ENCODE measurements around the gene SRRM1.
"Not testable (repeated sequence)": the region's sequence is repeated elsewhere in the genome, so short reads cannot be mapped to it uniquely, and the experiment has no call there.

SRRM1 gene

GRCh38 chr1:24659993-24660665 lies 17.0 kb downstream of the SRRM1 start:
- Mint-ChIP-seq H3K4me3 (peak overlapping the region; percentile 48), H3K4me1 (ENCODE audit: low read depth) (peaks cover 46% of the 10 kb centered on the region), H3K9me3 (ENCODE audit: low read depth) (no peaks in the 10 kb centered on the region), H3K36me3 (peaks cover 2% of the 10 kb centered on the region), H3K27me3 (no peaks in the 10 kb centered on the region), H3K27ac (peak overlapping the region; percentile 77)

GRCh38 chr1:24664507-24665033 lies 21.5 kb downstream of the SRRM1 start:
- H3K36me3 Mint-ChIP-seq: peaks cover 11% of the 10 kb centered on the region
- H3K4me1 Mint-ChIP-seq (ENCODE audit: low read depth): peaks cover 12% of the 10 kb centered on the region
- H3K9me3 Mint-ChIP-seq (ENCODE audit: low read depth): no peaks in the 10 kb centered on the region

DNA sequence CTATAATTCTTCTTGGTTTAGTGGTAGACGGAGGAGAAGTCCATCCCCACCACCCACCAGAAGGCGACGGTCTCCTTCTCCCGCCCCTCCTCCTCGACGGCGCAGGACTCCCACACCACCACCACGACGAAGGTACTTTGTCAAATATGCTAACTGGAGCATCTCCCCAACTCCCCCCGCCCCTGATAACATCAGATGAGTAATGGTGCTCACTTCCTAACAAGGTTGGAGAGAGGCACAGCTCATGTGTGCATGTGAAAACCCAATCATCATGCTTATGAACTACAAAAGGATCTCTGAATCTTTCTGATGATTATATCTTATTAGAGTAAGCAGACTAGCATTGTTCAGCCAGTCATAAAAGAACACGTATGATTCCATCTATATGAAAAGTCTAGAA lies 23.7 kb downstream of the SRRM1 start:
- no peaks in the 10 kb centered on the region for H3K27me3 Mint-ChIP-seq
- peaks cover 16% of the 10 kb centered on the region for H3K36me3 Mint-ChIP-seq
- H3K4me1 Mint-ChIP-seq (ENCODE audit: low read depth): peaks cover 2% of the 10 kb centered on the region
- no peak overlapping the region for H3K27ac Mint-ChIP-seq
- H3K9me3 Mint-ChIP-seq (ENCODE audit: low read depth): no peaks in the 10 kb centered on the region
- no peak overlapping the region for H3K4me3 Mint-ChIP-seq

More at GRCh38 chr1:24664507-24665033, 21.5 kb downstream of the SRRM1 start:
- no peaks in the 10 kb centered on the region for H3K27me3 Mint-ChIP-seq
- H3K4me3 Mint-ChIP-seq: no peak overlapping the region
- H3K27ac Mint-ChIP-seq: no peak overlapping the region

DNA sequence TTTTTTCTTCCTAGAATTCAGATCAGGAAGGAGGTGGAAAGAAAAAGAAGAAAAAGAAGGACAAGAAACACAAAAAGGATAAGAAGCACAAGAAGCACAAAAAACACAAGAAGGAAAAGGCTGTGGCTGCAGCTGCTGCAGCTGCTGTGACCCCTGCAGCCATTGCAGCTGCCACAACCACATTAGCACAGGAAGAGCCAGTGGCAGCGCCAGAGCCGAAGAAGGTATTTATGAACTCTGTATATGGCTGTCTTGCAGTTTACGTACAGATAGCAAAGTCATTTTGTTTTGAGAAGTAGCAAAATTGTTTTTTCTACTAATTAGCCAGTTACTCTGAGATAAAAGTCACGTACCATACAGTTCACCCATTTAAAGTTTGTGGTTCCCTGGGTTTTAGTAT lies 28.3 kb downstream of the SRRM1 start:
- peaks cover 21% of the 10 kb centered on the region for H3K36me3 Mint-ChIP-seq
- H3K9me3 Mint-ChIP-seq (ENCODE audit: low read depth); H3K27me3 Mint-ChIP-seq; H3K4me1 Mint-ChIP-seq (ENCODE audit: low read depth); H3K4me3 Mint-ChIP-seq: not testable (repeated sequence)
- peak overlapping the region; percentile 61 for H3K27ac Mint-ChIP-seq

GRCh38 chr1:24672686-24673085 lies 29.6 kb downstream of the SRRM1 start:
- H3K4me1 Mint-ChIP-seq (ENCODE audit: low read depth); H3K9me3 Mint-ChIP-seq (ENCODE audit: low read depth); H3K4me3 Mint-ChIP-seq; H3K27me3 Mint-ChIP-seq: not testable (repeated sequence)
- peaks cover 21% of the 10 kb centered on the region for H3K36me3 Mint-ChIP-seq
- peak overlapping the region; percentile 59 for H3K27ac Mint-ChIP-seq

DNA sequence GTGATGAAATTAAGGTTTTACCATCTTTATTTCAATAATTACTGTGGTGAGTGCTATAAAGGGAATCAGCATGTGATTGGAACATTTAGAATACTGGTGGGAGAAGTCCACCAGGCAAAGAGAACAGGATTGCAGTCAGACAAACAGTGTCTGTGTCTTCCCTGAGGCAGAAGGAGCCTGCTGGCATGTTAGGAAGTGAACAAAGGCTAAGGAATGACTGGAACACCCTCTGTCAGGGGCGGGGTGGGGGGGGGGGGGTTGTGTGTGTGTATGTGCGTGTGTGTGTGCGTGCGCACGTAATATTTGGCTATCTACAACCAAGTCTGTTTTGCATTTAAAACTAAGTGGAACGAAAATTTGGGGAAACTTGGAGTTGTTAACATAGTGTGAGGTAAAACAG lies 30.2 kb downstream of the SRRM1 start:
- Mint-ChIP-seq H3K27me3 (no peaks in the 10 kb centered on the region), H3K4me1 (ENCODE audit: low read depth) (peaks cover 2% of the 10 kb centered on the region), H3K9me3 (ENCODE audit: low read depth) (no peaks in the 10 kb centered on the region), H3K36me3 (peaks cover 18% of the 10 kb centered on the region), H3K4me3 (no peak overlapping the region), H3K27ac (no peak overlapping the region)

GRCh38 chr1:24678421-24678820 lies 35.3 kb downstream of the SRRM1 start:
- not testable (repeated sequence) for H3K27ac Mint-ChIP-seq; H3K4me1 Mint-ChIP-seq (ENCODE audit: low read depth); H3K4me3 Mint-ChIP-seq; H3K9me3 Mint-ChIP-seq (ENCODE audit: low read depth); H3K27me3 Mint-ChIP-seq; H3K36me3 Mint-ChIP-seq

GRCh38 chr1:24679725-24680124 lies 36.6 kb downstream of the SRRM1 start:
- H3K27me3 Mint-ChIP-seq: no peaks in the 10 kb centered on the region
- no peaks in the 10 kb centered on the region for H3K9me3 Mint-ChIP-seq (ENCODE audit: low read depth)
- no peaks in the 10 kb centered on the region for H3K4me1 Mint-ChIP-seq (ENCODE audit: low read depth)
- peaks cover 4% of the 10 kb centered on the region for H3K36me3 Mint-ChIP-seq
- H3K27ac Mint-ChIP-seq: no peak overlapping the region
- H3K4me3 Mint-ChIP-seq: no peak overlapping the region

GRCh38 chr1:24683713-24684162 lies 40.6 kb downstream of the SRRM1 start:
- no peak overlapping the region for H3K27ac Mint-ChIP-seq
- H3K36me3 Mint-ChIP-seq: no peaks in the 10 kb centered on the region
- no peaks in the 10 kb centered on the region for H3K4me1 Mint-ChIP-seq (ENCODE audit: low read depth)
- no peaks in the 10 kb centered on the region for H3K27me3 Mint-ChIP-seq
- H3K9me3 Mint-ChIP-seq (ENCODE audit: low read depth): no peaks in the 10 kb centered on the region
- H3K4me3 Mint-ChIP-seq: no peak overlapping the region

DNA sequence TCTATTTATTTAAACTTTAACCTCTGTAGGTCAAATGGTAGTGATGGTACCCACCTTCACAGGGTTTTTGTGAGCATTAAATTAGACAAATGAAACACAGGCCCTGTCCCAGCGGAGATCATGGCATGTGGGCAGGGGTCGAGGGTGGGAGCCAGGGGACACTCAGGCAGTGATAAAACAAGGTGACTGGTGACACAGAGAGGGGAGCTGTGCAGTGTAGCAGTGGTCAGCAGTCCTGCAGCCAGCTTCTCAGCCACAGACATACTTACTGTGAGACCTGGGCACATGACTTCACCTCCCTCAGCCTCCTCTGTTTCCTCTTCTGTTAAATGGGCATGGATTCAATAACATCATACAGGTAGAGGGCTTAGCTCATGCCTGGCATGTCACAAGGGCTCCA lies 44.9 kb downstream of the SRRM1 start:
- no peaks in the 10 kb centered on the region for H3K27me3 Mint-ChIP-seq
- H3K4me3 Mint-ChIP-seq: no peak overlapping the region
- no peak overlapping the region for H3K27ac Mint-ChIP-seq
- no peaks in the 10 kb centered on the region for H3K4me1 Mint-ChIP-seq (ENCODE audit: low read depth)
- H3K36me3 Mint-ChIP-seq: no peaks in the 10 kb centered on the region
- no peaks in the 10 kb centered on the region for H3K9me3 Mint-ChIP-seq (ENCODE audit: low read depth)

DNA sequence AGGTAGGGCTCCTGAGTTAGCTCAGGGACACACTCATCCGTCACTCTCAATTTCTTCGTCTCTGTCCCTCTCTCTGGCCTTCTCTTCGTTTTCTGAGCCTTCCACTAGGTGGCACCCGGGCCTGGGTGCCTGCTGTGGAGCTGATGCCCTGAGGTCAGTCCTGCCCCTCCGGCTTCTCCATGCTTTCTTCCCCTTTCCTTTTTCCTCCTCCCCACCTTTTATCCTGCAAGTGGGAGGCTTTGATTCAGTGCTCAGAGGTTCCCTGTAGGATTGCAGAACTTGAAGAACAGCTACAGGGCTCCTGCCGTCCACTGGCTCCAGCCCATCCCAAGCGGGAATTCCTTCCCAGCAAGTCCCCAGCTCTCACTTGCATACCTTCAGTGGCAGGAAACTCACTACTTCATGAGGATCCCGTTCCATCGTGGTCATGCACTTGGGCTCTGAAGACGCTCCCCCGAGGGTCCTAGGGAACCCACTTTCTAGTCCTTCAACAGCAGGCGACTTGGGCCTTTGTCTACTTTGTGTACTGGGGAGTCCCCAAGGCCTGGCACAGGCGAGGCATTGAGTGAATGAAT lies 45.6 kb downstream of the SRRM1 start:
- Mint-ChIP-seq H3K9me3 (ENCODE audit: low read depth) (no peaks in the 10 kb centered on the region), H3K27ac (no peak overlapping the region), H3K4me1 (ENCODE audit: low read depth) (no peaks in the 10 kb centered on the region), H3K36me3 (no peaks in the 10 kb centered on the region), H3K27me3 (no peaks in the 10 kb centered on the region), H3K4me3 (no peak overlapping the region)

DNA sequence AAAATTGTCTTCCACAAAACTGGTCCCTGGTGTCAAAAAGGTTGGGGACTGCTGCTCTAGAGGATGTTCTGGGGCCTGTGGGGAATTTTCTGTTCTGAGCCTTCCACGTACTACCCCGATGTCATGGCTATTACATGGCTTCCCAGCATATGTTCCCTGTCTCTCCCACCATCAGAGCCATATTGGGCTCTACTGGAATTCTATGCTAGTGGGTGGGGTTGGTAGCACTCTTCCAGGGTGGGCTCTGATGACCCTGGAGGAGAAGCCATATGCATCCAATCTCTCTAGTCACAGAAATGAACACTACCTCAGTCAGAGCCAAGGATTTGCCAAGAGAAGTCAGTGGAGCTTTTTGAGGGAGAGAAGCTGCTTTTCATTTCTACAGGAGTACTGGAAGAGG lies 47.9 kb downstream of the SRRM1 start:
- H3K27ac Mint-ChIP-seq: no peak overlapping the region
- no peaks in the 10 kb centered on the region for H3K27me3 Mint-ChIP-seq
- no peaks in the 10 kb centered on the region for H3K4me1 Mint-ChIP-seq (ENCODE audit: low read depth)
- H3K36me3 Mint-ChIP-seq: no peaks in the 10 kb centered on the region
- no peaks in the 10 kb centered on the region for H3K9me3 Mint-ChIP-seq (ENCODE audit: low read depth)
- no peak overlapping the region for H3K4me3 Mint-ChIP-seq

- Mint-ChIP-seq H3K9me3 (ENCODE audit: low read depth) (no peaks in the 10 kb centered on the region), H3K27me3 (no peaks in the 10 kb centered on the region), H3K4me3 (no peak overlapping the region), H3K27ac (no peak overlapping the region), H3K4me1 (ENCODE audit: low read depth) (peaks cover 3% of the 10 kb centered on the region), H3K36me3 (no peaks in the 10 kb centered on the region)
Observed at GRCh38 chr1:24692351-24692980, 49.4 kb downstream of the SRRM1 start.

- H3K4me3 Mint-ChIP-seq: no peak overlapping the region
- H3K27ac Mint-ChIP-seq: no peak overlapping the region
- no peaks in the 10 kb centered on the region for H3K36me3 Mint-ChIP-seq
- peaks cover 3% of the 10 kb centered on the region for H3K4me1 Mint-ChIP-seq (ENCODE audit: low read depth)
- H3K27me3 Mint-ChIP-seq: no peaks in the 10 kb centered on the region
- H3K9me3 Mint-ChIP-seq (ENCODE audit: low read depth): no peaks in the 10 kb centered on the region
Observed at GRCh38 chr1:24693827-24694379, 50.8 kb downstream of the SRRM1 start.

DNA sequence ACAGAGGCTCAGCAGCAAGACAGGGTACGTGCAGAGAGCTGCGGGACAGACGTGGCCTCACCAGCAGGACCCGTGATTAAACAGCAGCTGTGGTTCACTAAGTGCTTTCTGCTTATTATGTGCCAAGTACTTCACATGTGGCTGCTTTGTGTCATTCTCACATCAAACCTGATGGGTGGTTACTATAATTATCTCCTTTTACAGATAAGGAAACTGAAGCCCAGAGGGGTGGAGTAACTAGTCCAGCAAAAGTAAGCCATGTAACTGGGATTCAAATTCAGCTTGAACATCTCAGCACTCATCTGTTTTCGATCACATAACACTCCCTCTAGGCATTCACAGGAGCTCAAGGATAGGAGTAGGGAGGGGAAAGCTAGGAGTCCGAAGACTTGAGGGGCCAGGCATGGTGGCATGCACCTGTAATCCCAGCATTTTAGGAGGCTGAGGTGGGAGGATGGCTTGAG lies 51.3 kb downstream of the SRRM1 start:
- H3K36me3 Mint-ChIP-seq: no peaks in the 10 kb centered on the region

More for the DNA sequence above, 51.3 kb downstream of the SRRM1 start:
- Mint-ChIP-seq H3K27ac (no peak overlapping the region), H3K4me3 (no peak overlapping the region), H3K27me3 (no peaks in the 10 kb centered on the region), H3K9me3 (ENCODE audit: low read depth) (no peaks in the 10 kb centered on the region), H3K4me1 (ENCODE audit: low read depth) (peaks cover 3% of the 10 kb centered on the region)

All from activated naive CD8-positive, alpha-beta T cell (primary cell).